ENCODE data around the gene AKAP12. TPM values are rescaled to one million over a fixed set of nuclear protein-coding genes. Genes with fewer than 3 reads are reported as not detected.
"Not testable (repeated sequence)": the region's sequence is repeated elsewhere in the genome, so short reads cannot be mapped to it uniquely, and the experiment has no call there.

The AKAP12 gene
- total and polyA plus RNA-seq, 2 experiments from 2014 or later, result 90.1 to 137 TPM

GRCh38 chr6:151356983-151357382 lies 117.2 kb downstream of the AKAP12 start:
- not testable (repeated sequence) for H3K4me3 ChIP-seq; H3K4me3 Mint-ChIP-seq; H3K9me2 ChIP-seq (ENCODE audit: insufficient read depth); H3K27me3 ChIP-seq (ENCODE audit: insufficient read depth); H3F3A ChIP-seq (replicated peaks; ENCODE audit: low read depth); H3K4me1 Mint-ChIP-seq; H3K9me3 Mint-ChIP-seq; DNase-seq (ENCODE audit: low spot score); H3K36me3 ChIP-seq (ENCODE audit: insufficient read depth); H2AFZ ChIP-seq; H3K27ac ChIP-seq (ENCODE audit: low read depth); H3K27me3 Mint-ChIP-seq (ENCODE audit: insufficient read depth, low read depth, poor library complexity); H4K20me1 ChIP-seq (replicated peaks; ENCODE audit: insufficient read depth); H3K4me2 ChIP-seq; H3K4me1 ChIP-seq (ENCODE audit: insufficient read depth); ATAC-seq; H3K79me2 ChIP-seq (replicated peaks; ENCODE audit: insufficient read depth)
- Mint-ChIP-seq H3K36me3 (ENCODE audit: low read depth) (peaks cover 12% of the 10 kb centered on the region; the same call in 2 of the 3 replicates), H3K27ac (0 out of 2 replicates have a peak overlapping the region, but pooled peaks have one; percentile 39)

- Histone ChIP-seq H4K20me1 (replicated peaks; ENCODE audit: insufficient read depth) (0 out of 2 replicates have a peak, but pooled peaks cover 3% of the 10 kb centered on the region), H3K36me3 (ENCODE audit: insufficient read depth) (no peaks in the 10 kb centered on the region), H3K4me3 (no peak overlapping the region), H3F3A (replicated peaks; ENCODE audit: low read depth) (no peaks in the 10 kb centered on the region), H3K27me3 (ENCODE audit: insufficient read depth) (no peaks in the 10 kb centered on the region), H3K79me2 (replicated peaks; ENCODE audit: insufficient read depth) (no peaks in the 10 kb centered on the region), H2AFZ (no peak overlapping the region), H3K4me2 (no peak overlapping the region), H3K4me1 (ENCODE audit: insufficient read depth) (no peaks in the 10 kb centered on the region), H3K27ac (ENCODE audit: low read depth) (no peak overlapping the region), H3K9me2 (ENCODE audit: insufficient read depth) (no peaks in the 10 kb centered on the region)
- peaks cover 12% of the 10 kb centered on the region; the same call in 2 of the 3 replicates for H3K36me3 Mint-ChIP-seq (ENCODE audit: low read depth)
- H3K9me3 Mint-ChIP-seq, result no peaks in the 10 kb centered on the region
- H3K4me3 Mint-ChIP-seq, result no peak overlapping the region
- no peak overlapping the region for H3K27ac Mint-ChIP-seq
- H3K4me1 Mint-ChIP-seq, result 0 out of 3 replicates have a peak, but pooled peaks cover under 1% of the 10 kb centered on the region
- no peaks in the 10 kb centered on the region for H3K27me3 Mint-ChIP-seq (ENCODE audit: insufficient read depth, low read depth, poor library complexity)
- ATAC-seq, result no peak
- no peak for DNase-seq (ENCODE audit: low spot score)
- TF ChIP-seq REST (IDR thresholded peaks at IDR 0.05; ENCODE audit: unreplicated experiment), result no peak
- no peak for TF ChIP-seq ZNF114 (CRISPR knock-in tag; IDR thresholded peaks at IDR 0.05)
- TF ChIP-seq STAT1 (IDR thresholded peaks at IDR 0.05; ENCODE audit: unreplicated experiment), result no peak
- TF ChIP-seq CTCF (conservative IDR thresholded peaks at IDR 0.05; ENCODE audit: low read depth in 2 of 2), result no peak
- no peak for TF ChIP-seq CREB1 (CRISPR knock-in tag; IDR thresholded peaks at IDR 0.05; ENCODE audit: low read depth)
- TF ChIP-seq NANOG (IDR thresholded peaks at IDR 0.05; ENCODE audit: borderline replicate concordance), result no peak
- no peak for TF ChIP-seq ZNF462 (CRISPR knock-in tag; IDR thresholded peaks at IDR 0.05)
- no peak for TF ChIP-seq ETS1 (IDR thresholded peaks at IDR 0.05)
Observed at GRCh38 chr6:151357758-151358436, 118.1 kb downstream of the AKAP12 start.

Data from GM23338 (cell line).